ENCODE data around the gene KRTAP25-1. TPM values are rescaled to one million over a fixed set of nuclear protein-coding genes. Genes with fewer than 3 reads are reported as not detected.

The KRTAP25-1 gene
- total and polyA plus RNA-seq, 2 of the 4 experiments (the other 2 are of a cell fraction): not detected

DNA sequence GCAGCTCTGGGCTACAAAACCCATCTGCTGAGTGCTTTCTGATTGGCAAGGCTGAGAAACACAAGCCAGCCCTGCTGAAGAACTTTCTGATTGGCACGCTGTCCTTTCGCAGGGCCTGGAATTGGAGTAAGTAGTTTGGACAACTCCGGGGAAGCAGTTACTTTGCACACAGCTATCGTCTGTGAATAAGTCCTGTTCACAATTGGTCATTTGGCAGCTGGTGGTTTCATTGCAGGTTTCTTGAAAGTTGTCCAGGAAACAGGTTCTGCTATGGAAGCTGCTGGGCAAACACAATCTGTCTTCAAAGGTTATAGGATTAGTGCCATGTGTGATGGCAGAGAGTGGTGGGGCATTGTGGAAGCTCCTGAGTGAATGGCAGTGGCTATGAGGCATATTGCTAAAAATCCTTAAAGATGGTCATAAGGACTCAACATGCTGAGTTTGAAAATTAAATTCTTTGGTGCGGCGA is 48.0 kb upstream of the KRTAP25-1 start, which contains the start of gene KRTAP27-1:
Gene KRTAP27-1 (minus strand): TSS at position 419 of the 469 bp plus-strand sequence. CDS start 26 bp downstream, at position 393.
- in situ Hi-C loops (cut with MboI; ENCODE audit: low sequenced_read_pairs): no loop called here
- CTCF ChIA-PET: interaction anchor here (0.5 kb wide), 1 partner anchor 749 kb away, joined by 6 read pairs; no protein-coding TSS in a partner anchor
- Histone ChIP-seq H2BK15ac (ENCODE audit: low read depth, low read length) (no peak within 1 kb of the TSS), H3K4me2 (ENCODE audit: low read depth, low read length) (no peak within 1 kb of the TSS), H3K4ac (ENCODE audit: low read depth, low read length) (no peak within 1 kb of the TSS), H4K5ac (ENCODE audit: low read depth, low read length) (no peak within 1 kb of the TSS), H3K56ac (ENCODE audit: extremely low read depth, insufficient read depth, low read length) (no peak within 1 kb of the TSS), H4K91ac (ENCODE audit: insufficient read depth, low read depth, low read length) (no peak within 1 kb of the TSS), H3K9me1 (ENCODE audit: insufficient read depth, low read length) (no peaks in the 10 kb centered on the region), H4K20me1 (ENCODE audit: insufficient read depth, low read length) (no peaks in the 10 kb centered on the region), H3K14ac (replicated peaks; ENCODE audit: low read depth, low read length) (no peak within 1 kb of the TSS), H2BK120ac (ENCODE audit: low read depth, low read length) (no peak within 1 kb of the TSS), H3K79me1 (ENCODE audit: low read depth in 1 of 2, low read length in 2 of 2) (no peaks in the 10 kb centered on the region), H2AFZ (replicated peaks; ENCODE audit: low read length, poor library complexity) (no peak within 1 kb of the TSS), H3K9ac (ENCODE audit: low read depth, low read length) (no peak within 1 kb of the TSS), H2BK20ac (ENCODE audit: low read depth, low read length) (no peak within 1 kb of the TSS), H4K8ac (ENCODE audit: low read depth in 2 of 2, low read length in 2 of 2) (no peak within 1 kb of the TSS), H3K23ac (ENCODE audit: low read depth, low read length) (no peak within 1 kb of the TSS), H2BK5ac (ENCODE audit: low read depth, low read length, poor library complexity, severe bottlenecking) (no peak within 1 kb of the TSS), H3K18ac (ENCODE audit: low read depth, low read length) (no peak within 1 kb of the TSS), H2AK5ac (ENCODE audit: low read depth, low read length) (no peak within 1 kb of the TSS), H3K27me3 (ENCODE audit: control insufficient read depth, insufficient read depth, low read length) (no peaks in the 10 kb centered on the region), H2AK9ac (replicated peaks; ENCODE audit: low read depth, low read length, poor library complexity) (no peak within 1 kb of the TSS), H3K27ac (ENCODE audit: insufficient read depth, low read length) (no peak within 1 kb of the TSS), H3K4me1 (ENCODE audit: control insufficient read depth, insufficient read depth, low read length) (no peaks in the 10 kb centered on the region), H3K4me3 (ENCODE audit: insufficient read depth, low read depth, low read length) (no peak within 1 kb of the TSS), H3K9me3 (ENCODE audit: control insufficient read depth, insufficient read depth, low read length) (peaks cover 13% of the 10 kb centered on the region), H3K36me3 (ENCODE audit: control insufficient read depth, insufficient read depth, low read length) (no peaks in the 10 kb centered on the region)
- WGBS, 2 experiments (ENCODE audit: extremely low coverage in 2 of 2, insufficient read length in 1 of 2): 77% methylated on average over 4 of the region's 6 CpGs; no CpG with 5 or more reads in 1 of the 2 experiments
- dilution Hi-C loops (cut with HindIII; ENCODE audit: low sequenced_read_pairs, unreplicated experiment): no loop called here
- no TSS peak for BruUV-seq (replicated peaks)
- TF ChIP-seq, protein P1, sequence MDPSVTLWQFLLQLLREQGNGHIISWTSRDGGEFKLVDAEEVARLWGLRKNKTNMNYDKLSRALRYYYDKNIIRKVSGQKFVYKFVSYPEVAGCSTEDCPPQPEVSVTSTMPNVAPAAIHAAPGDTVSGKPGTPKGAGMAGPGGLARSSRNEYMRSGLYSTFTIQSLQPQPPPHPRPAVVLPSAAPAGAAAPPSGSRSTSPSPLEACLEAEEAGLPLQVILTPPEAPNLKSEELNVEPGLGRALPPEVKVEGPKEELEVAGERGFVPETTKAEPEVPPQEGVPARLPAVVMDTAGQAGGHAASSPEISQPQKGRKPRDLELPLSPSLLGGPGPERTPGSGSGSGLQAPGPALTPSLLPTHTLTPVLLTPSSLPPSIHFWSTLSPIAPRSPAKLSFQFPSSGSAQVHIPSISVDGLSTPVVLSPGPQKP (IDR thresholded peaks at IDR 0.05; ENCODE audit: borderline replicate concordance, low read depth, low read length): no peak
- no peak for TF ChIP-seq MAZ (IDR thresholded peaks at IDR 0.05; ENCODE audit: borderline replicate concordance, low read depth, low read length)
- TF ChIP-seq, protein P2, sequence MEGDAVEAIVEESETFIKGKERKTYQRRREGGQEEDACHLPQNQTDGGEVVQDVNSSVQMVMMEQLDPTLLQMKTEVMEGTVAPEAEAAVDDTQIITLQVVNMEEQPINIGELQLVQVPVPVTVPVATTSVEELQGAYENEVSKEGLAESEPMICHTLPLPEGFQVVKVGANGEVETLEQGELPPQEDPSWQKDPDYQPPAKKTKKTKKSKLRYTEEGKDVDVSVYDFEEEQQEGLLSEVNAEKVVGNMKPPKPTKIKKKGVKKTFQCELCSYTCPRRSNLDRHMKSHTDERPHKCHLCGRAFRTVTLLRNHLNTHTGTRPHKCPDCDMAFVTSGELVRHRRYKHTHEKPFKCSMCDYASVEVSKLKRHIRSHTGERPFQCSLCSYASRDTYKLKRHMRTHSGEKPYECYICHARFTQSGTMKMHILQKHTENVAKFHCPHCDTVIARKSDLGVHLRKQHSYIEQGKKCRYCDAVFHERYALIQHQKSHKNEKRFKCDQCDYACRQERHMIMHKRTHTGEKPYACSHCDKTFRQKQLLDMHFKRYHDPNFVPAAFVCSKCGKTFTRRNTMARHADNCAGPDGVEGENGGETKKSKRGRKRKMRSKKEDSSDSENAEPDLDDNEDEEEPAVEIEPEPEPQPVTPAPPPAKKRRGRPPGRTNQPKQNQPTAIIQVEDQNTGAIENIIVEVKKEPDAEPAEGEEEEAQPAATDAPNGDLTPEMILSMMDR (conservative IDR thresholded peaks at IDR 0.05; ENCODE audit: low read depth, low read length): no peak
- TF ChIP-seq FOS (IDR thresholded peaks at IDR 0.05; ENCODE audit: low read depth, low read length): no peak
- no peak for TF ChIP-seq NFE2L2 (IDR thresholded peaks at IDR 0.05; ENCODE audit: low read depth, low read length)
- TF ChIP-seq BHLHE40 (IDR thresholded peaks at IDR 0.05; ENCODE audit: low read depth, low read length): no peak
- no peak for TF ChIP-seq CEBPB (IDR thresholded peaks at IDR 0.05; ENCODE audit: low read depth, low read length)
- TF ChIP-seq, protein P3, sequence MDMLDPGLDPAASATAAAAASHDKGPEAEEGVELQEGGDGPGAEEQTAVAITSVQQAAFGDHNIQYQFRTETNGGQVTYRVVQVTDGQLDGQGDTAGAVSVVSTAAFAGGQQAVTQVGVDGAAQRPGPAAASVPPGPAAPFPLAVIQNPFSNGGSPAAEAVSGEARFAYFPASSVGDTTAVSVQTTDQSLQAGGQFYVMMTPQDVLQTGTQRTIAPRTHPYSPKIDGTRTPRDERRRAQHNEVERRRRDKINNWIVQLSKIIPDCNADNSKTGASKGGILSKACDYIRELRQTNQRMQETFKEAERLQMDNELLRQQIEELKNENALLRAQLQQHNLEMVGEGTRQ (IDR thresholded peaks at IDR 0.05; ENCODE audit: low read depth, low read length): no peak
- TF ChIP-seq POLR2A (IDR thresholded peaks at IDR 0.05; ENCODE audit: low read depth, low read length): no peak
- TF ChIP-seq SMC3 (IDR thresholded peaks at IDR 0.05; ENCODE audit: low read depth, low read length): no peak
- no peak for TF ChIP-seq RFX5 (IDR thresholded peaks at IDR 0.05; ENCODE audit: low read depth, low read length)
- no peak for TF ChIP-seq MXI1 (IDR thresholded peaks at IDR 0.05; ENCODE audit: borderline replicate concordance, low read depth, low read length)
- no peak for TF ChIP-seq RAD21 (IDR thresholded peaks at IDR 0.05; ENCODE audit: low read length)
- no peak for TF ChIP-seq RCOR1 (IDR thresholded peaks at IDR 0.05; ENCODE audit: insufficient replicate concordance, low read length)
- TF ChIP-seq MAFK (IDR thresholded peaks at IDR 0.05; ENCODE audit: low read depth, low read length): no peak
- no peak for TF ChIP-seq CHD1 (IDR thresholded peaks at IDR 0.05; ENCODE audit: low read depth, low read length)
- POLR2A ChIA-PET (ENCODE audit: unreplicated experiment): no interaction called here
- intact Hi-C loops (cut with micrococcal nuclease): no loop called here
- ATAC-seq (ENCODE audit: low read depth): no peak
- no peak for DNase-seq

Data from IMR-90 (cell line).